Sigmoid colon (tissue), 7 donors: ENCODE measurements around the gene CYTH3. TPM values are rescaled to one million over a fixed set of nuclear protein-coding genes. Genes with fewer than 3 reads are reported as not detected.
"Not testable (repeated sequence)": the region's sequence is repeated elsewhere in the genome, so short reads cannot be mapped to it uniquely, and the experiment has no call there.

Source experiments
- DNase-seq: peaks from one replicate; pipeline ENCODE4 v3.0.0-alpha.2; 2019
- H3K27ac ChIP-seq, 4 donors: fragments of 200-600 bp; sonication (generic); one replicate each; pipeline ENCODE4 v1.5.1; 2016 to 2019; ENCODE audit warnings: mild to moderate bottlenecking in 1 of 4
- H3K27me3 ChIP-seq, 3 donors: fragments of 200-600 bp; sonication (generic); one replicate each; pipeline ENCODE4 v1.5.1; 2019; ENCODE audit warnings: mild to moderate bottlenecking in 1 of 3
- H3K36me3 ChIP-seq, 4 donors: fragments of 200-600 bp; sonication (generic); one replicate each; pipeline ENCODE4 v1.5.1; 2016 to 2019
- H3K4me1 ChIP-seq, 4 donors: fragments of 200-600 bp; sonication (generic); one replicate each; pipeline ENCODE4 v1.5.1; 2017 to 2019
- H3K4me3 ChIP-seq, 4 donors: fragments of 200-600 bp; sonication (generic); one replicate each; pipeline ENCODE4 v1.5.1; 2017 to 2019; ENCODE audit warnings: mild to moderate bottlenecking in 2 of 4, moderate library complexity in 1 of 4
- H3K9me3 ChIP-seq, 4 donors: fragments of 200-600 bp in 3 of 4; sonication (generic) in 3 of 4; one replicate each; pipeline versions ENCODE4 v1.5.1 to v1.6.1; 2013 to 2019
- EP300 ChIP-seq, 4 donors: sonication (generic); formaldehyde crosslinking; IDR thresholded peaks; one replicate each; pipeline ENCODE4 v1.6.1; 2017; ENCODE audit warnings: antibody characterized with exemption in 4 of 4
- POLR2A ChIP-seq, 2 donors: fragments of 450-650 bp; IDR thresholded peaks; one replicate each; pipeline ENCODE4 v1.6.1; 2016; ENCODE audit warnings: antibody characterized with exemption in 2 of 2, mild to moderate bottlenecking in 2 of 2, moderate library complexity in 2 of 2
- POLR2AphosphoS5 ChIP-seq, 4 donors: sonication (generic); formaldehyde crosslinking; IDR thresholded peaks; one replicate each; pipeline ENCODE4 v1.6.1; 2017; ENCODE audit warnings: antibody characterized with exemption in 4 of 4
- WGBS, 2 donors: extraction: QIAGEN DNeasy Blood & Tissue Kit; methylation state at CpG; one replicate each; pipeline ENCODE4 v1.1.7; 2013; 5-methylcytosine and 5-hydroxymethylcytosine counted together
- intact Hi-C: fragments of 100-400 bp; cut with DNase I; formaldehyde crosslinking; loops from one replicate; pipeline ENCODE4 v1.15.1; 2023
- polyA plus RNA-seq, 3 donors: library from polyadenylated mRNA; stranded (reverse); fragments of 200-250 nt; gene quantifications; one replicate each; pipeline ENCODE4 v1.2.3, GENCODE V29; 2013
- total RNA-seq, 4 donors: library from RNA; depleted of rRNA; stranded (reverse); fragments of >200 nt; gene quantifications; one replicate each; pipeline ENCODE4 v1.1.0, GENCODE V29; 2016
- TF ChIP-seq, protein P1 (sequence below), 4 experiments: fragments of 450-650 bp in 3 of 4; fragments of 200-600 bp in 1 of 4; IDR thresholded peaks; one replicate each; pipeline ENCODE4 v1.5.1; 2016 to 2019; ENCODE audit warnings: antibody characterized with exemption in 4 of 4, mild to moderate bottlenecking in 3 of 4, moderate library complexity in 2 of 4
- donor health status: healthy with polysubstance abuse.
- donor health status: Bipolar disorder and iron deficiency.
- donor health status: healthy.

Gene CYTH3
- total and polyA plus RNA-seq, 7 donors = 6.5 to 34.8 (median 27.1) TPM

DNA sequence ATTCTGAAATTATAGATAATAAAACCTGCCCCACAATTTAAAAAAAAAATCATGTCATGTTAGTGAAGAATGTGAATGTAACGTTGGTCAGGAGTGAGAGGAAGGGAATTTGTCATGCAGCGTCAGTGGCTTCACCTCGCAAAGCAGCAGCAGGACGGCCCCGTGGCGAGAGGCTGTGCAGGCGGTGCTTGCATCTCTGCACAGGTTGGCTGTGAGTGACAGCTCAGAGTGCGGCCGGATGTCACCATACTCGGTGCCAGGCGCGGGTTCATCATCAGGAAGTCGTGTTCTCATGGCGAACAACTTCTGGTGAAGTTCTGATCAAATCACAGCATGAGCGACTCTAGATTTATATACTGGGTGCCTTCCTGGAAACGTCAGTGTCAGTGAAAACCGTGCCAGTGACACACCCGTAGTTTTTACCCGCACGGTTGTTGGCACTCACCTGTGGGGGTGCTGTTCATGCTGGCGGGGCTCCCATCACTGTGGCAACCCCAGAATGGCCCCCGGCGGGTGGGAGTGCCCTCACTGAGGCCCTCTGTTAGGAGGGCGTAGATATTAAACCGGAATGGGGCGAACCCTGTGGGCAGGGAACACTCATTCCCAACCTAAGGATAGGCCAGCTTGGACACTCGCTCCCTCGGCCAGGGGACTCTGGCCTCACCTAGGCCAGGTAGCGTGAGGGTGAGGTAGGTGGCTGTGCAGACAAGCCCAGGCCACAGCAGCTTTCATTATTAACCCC lies 120.3 kb downstream of the CYTH3 start:
- H3K4me1 ChIP-seq = peaks cover 0 to 19% (median 3%) of the 10 kb centered on the region in 4 donors
- H3K36me3 ChIP-seq = peaks cover 18 to 99% (median 54%) of the 10 kb centered on the region in 4 donors
- intact Hi-C loops = no loop called here
- 92 to 95% methylated on average over 29 of the region's 29 CpGs for WGBS, 2 donors
- H3K4me3 ChIP-seq = no peak overlapping the region
- H3K27me3 ChIP-seq = no peaks in the 10 kb centered on the region
- no peak overlapping the region for H3K27ac ChIP-seq
- no peaks in the 10 kb centered on the region for H3K9me3 ChIP-seq
- DNase-seq = no peak
- TF ChIP-seq EP300 (IDR thresholded peaks at IDR 0.05) = no peak
- TF ChIP-seq POLR2A (IDR thresholded peaks at IDR 0.05) = no peak
- no peak for TF ChIP-seq POLR2AphosphoS5 (IDR thresholded peaks at IDR 0.05)

DNA sequence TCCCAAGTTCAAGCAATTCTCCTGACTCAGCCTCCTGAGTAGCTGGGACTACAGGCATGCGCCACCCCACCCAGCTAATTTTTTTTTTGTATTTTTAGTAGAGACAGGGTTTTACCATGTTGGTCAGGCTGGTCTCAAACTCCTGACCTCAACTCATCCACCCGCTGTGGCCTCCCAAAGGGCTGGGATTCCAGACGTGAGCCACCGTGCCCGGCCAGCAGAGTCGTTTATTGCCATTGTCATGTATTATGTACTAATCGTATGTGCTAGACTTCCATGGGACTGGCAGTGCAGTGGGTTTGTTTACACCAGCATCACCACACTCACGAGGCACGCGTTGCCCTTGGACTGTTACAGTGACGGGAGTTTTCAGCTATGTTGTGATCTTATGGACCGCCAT lies 120.9 kb downstream of the CYTH3 start:
- 95 to 96% methylated on average over 12 of the region's 12 CpGs for WGBS, 2 donors
- H3K4me3 ChIP-seq, H3K27ac ChIP-seq, intact Hi-C loops, H3K9me3 ChIP-seq, DNase-seq, H3K27me3 ChIP-seq: not testable (repeated sequence)
- peaks cover 0 to 19% (median 3%) of the 10 kb centered on the region in 4 donors for H3K4me1 ChIP-seq
- peaks cover 17 to 99% (median 56%) of the 10 kb centered on the region in 4 donors for H3K36me3 ChIP-seq

DNA sequence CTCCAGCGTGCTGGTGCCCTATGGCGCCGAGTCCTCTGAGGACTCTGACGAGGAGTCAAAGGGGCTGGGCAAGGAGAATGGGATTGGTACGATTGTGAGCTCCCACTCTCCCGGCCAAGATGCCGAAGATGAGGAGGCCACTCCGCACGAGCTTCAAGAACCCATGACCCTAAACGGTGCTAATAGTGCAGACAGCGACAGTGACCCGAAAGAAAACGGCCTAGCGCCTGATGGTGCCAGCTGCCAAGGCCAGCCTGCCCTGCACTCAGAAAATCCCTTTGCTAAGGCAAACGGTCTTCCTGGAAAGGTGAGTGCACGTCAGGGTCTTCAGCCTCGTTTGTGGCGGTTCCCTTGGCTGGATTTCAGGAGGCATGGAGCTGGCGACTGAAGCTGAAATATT lies 122.4 kb downstream of the CYTH3 start:
- no peak for DNase-seq

DNA sequence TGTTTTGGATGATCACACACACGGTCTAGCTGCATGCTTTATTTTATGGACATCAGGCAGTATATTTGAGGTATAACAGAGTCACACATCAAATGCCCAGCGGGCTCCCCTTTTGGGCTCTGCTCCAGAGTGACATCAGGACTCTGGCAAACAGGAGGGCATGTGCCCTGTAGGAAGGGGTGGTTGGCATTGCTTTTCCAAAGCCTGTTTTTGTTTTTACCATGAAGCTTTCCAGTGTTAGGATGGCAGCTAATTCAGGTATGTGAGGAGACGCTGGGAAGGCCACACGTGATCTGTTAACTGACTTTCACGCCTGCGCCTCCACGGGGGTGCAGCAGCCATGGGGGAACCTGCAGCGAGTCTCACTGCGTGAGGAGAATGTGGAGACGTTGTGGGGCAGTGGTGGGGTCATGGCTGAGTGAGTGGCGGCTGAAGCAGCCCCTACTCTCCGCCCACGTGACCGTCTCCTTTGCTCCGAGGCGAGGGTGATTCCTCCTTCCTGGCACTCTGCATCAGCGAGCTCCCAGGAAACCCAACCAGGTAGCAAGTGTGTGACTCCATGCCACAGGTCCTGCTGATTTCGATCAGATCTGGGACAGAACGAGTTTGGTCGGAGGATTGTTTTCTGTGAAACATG lies 123.6 kb downstream of the CYTH3 start:
- H3K27me3 ChIP-seq = no peaks in the 10 kb centered on the region
- peak overlapping the region in 2 of 4 donors; percentile 5 to 8 for H3K4me3 ChIP-seq
- peaks cover 17 to 99% (median 60%) of the 10 kb centered on the region in 4 donors for H3K36me3 ChIP-seq
- WGBS, 2 donors = 92 to 93% methylated on average over 20 of the region's 20 CpGs
- H3K9me3 ChIP-seq = no peaks in the 10 kb centered on the region
- intact Hi-C loops = no loop called here
- peak overlapping the region in 3 of 4 donors; percentile 70 to 80 (median 75) for H3K27ac ChIP-seq
- peak; percentile 87 for DNase-seq
- peaks cover 0 to 19% (median 3%) of the 10 kb centered on the region in 4 donors for H3K4me1 ChIP-seq
- TF ChIP-seq POLR2AphosphoS5 (IDR thresholded peaks at IDR 0.05) (peak; percentile 45 to 84 (median 67)), EP300 (IDR thresholded peaks at IDR 0.05) (peak in 3 of 4 donors; percentile 49 to 73 (median 57)), POLR2A (IDR thresholded peaks at IDR 0.05) (no peak)
- TF ChIP-seq, protein P1, sequence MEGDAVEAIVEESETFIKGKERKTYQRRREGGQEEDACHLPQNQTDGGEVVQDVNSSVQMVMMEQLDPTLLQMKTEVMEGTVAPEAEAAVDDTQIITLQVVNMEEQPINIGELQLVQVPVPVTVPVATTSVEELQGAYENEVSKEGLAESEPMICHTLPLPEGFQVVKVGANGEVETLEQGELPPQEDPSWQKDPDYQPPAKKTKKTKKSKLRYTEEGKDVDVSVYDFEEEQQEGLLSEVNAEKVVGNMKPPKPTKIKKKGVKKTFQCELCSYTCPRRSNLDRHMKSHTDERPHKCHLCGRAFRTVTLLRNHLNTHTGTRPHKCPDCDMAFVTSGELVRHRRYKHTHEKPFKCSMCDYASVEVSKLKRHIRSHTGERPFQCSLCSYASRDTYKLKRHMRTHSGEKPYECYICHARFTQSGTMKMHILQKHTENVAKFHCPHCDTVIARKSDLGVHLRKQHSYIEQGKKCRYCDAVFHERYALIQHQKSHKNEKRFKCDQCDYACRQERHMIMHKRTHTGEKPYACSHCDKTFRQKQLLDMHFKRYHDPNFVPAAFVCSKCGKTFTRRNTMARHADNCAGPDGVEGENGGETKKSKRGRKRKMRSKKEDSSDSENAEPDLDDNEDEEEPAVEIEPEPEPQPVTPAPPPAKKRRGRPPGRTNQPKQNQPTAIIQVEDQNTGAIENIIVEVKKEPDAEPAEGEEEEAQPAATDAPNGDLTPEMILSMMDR (IDR thresholded peaks at IDR 0.05) = no peak

More for the DNA sequence above, 122.4 kb downstream of the CYTH3 start:
- peaks cover 27 to 99% (median 68%) of the 10 kb centered on the region in 4 donors for H3K36me3 ChIP-seq
- H3K9me3 ChIP-seq = no peaks in the 10 kb centered on the region
- peak overlapping the region in 1 of 4 donors; percentile 80 for H3K27ac ChIP-seq
- no peaks in the 10 kb centered on the region for H3K27me3 ChIP-seq
- intact Hi-C loops = no loop called here
- H3K4me3 ChIP-seq = no peak overlapping the region
- H3K4me1 ChIP-seq = peaks cover 0 to 19% (median 3%) of the 10 kb centered on the region in 4 donors
- 88 to 94% methylated on average over 19 of the region's 19 CpGs for WGBS, 2 donors
- TF ChIP-seq EP300 (IDR thresholded peaks at IDR 0.05) (no peak), POLR2AphosphoS5 (IDR thresholded peaks at IDR 0.05) (no peak), POLR2A (IDR thresholded peaks at IDR 0.05) (no peak)
- TF ChIP-seq, protein P1 (IDR thresholded peaks at IDR 0.05) = no peak

DNA sequence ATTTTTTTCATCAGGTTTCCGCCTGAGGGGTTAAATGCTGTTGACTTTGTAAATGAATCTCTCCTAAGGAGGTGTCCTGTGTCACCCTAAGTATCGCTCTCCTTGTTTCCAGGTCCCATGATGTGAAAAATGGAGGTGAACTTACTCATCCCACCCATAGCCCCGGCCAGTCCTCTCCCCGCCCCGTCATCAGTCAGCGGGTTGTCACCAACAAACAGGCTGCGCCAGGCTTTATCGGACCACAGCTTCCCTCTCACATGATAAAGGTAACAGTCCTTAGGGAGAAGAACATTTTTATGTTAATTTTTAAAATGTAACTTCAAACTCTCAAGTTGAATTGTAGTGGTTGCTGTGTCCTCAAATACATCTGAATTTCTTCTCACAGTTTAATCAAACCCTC lies 124.8 kb downstream of the CYTH3 start:
- Histone ChIP-seq H3K27ac (peak overlapping the region in 2 of 4 donors; percentile 75 to 80), H3K4me1 (peaks cover 0 to 19% (median 3%) of the 10 kb centered on the region in 4 donors), H3K4me3 (no peak overlapping the region), H3K27me3 (no peaks in the 10 kb centered on the region), H3K36me3 (peaks cover 16 to 97% (median 63%) of the 10 kb centered on the region in 4 donors), H3K9me3 (no peaks in the 10 kb centered on the region)
- no peak for DNase-seq
- TF ChIP-seq POLR2AphosphoS5 (IDR thresholded peaks at IDR 0.05) = no peak
- intact Hi-C loops = no loop called here
- 95 to 97% methylated on average over 8 of the region's 8 CpGs for WGBS, 2 donors

DNA sequence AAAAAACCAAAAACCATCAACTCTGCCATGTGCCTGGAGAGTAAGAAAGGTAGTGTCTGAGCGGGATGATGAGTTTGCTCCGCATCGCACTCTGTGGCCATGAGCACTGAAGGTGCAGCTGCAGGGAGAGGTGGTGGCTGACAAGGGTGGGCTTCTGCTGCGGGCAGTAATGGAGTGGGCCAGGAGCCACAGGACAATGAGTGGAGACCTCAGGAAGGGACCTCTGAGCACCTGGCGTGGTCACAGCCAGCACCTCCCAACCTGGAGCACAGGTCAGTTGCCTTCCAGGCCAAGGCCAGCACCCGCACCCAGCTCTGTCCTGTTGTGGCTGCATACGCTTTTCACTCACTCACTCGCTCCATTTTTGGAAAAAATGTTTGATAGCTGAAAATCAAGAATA lies 125.8 kb downstream of the CYTH3 start:
- H3K4me1 ChIP-seq = peaks cover 0 to 19% (median 3%) of the 10 kb centered on the region in 4 donors
- TF ChIP-seq POLR2AphosphoS5 (IDR thresholded peaks at IDR 0.05) (no peak), EP300 (IDR thresholded peaks at IDR 0.05) (no peak), POLR2A (IDR thresholded peaks at IDR 0.05) (no peak)
- TF ChIP-seq, protein P1 (IDR thresholded peaks at IDR 0.05) = no peak
- 98% methylated on average over 8 of the region's 8 CpGs for WGBS, 2 donors
- H3K4me3 ChIP-seq = no peak overlapping the region
- intact Hi-C loops = no loop called here
- DNase-seq = no peak
- no peak overlapping the region for H3K27ac ChIP-seq
- H3K36me3 ChIP-seq = peaks cover 16 to 96% (median 57%) of the 10 kb centered on the region in 4 donors
- no peaks in the 10 kb centered on the region for H3K27me3 ChIP-seq
- H3K9me3 ChIP-seq = no peaks in the 10 kb centered on the region
